Measurements from ENCODE around the gene TRIM17.
"Not testable (repeated sequence)": the region's sequence is repeated elsewhere in the genome, so short reads cannot be mapped to it uniquely, and the experiment has no call there.

Gene TRIM17

GRCh38 chr1:228448372-228448771, 31.7 kb upstream of the TRIM17 start:
- no peak for DNase-seq

GRCh38 chr1:228446852-228447251, 30.2 kb upstream of the TRIM17 start:
- DNase-seq, result no peak

GRCh38 chr1:228445843-228446650, 29.4 kb upstream of the TRIM17 start:
- DNase-seq, result peak; percentile 20

DNA sequence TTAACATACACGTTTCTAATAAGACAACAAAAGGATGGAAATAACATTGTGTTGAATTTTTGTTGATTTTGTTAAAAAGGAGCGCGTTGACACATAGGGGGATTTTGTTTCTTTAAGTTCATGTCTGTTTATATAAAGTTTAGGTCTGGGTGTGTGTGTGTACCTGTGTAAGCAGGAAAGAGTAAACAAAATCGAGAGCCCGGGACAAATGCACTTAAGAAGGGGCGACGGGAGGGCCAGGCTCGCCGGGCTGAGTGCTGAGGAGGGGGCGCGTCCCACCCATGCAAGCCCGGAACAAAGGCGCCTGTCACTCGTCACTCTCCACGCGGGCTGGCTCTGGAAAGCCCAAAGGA, 28.8 kb upstream of the TRIM17 start:
- no peak for DNase-seq

DNA sequence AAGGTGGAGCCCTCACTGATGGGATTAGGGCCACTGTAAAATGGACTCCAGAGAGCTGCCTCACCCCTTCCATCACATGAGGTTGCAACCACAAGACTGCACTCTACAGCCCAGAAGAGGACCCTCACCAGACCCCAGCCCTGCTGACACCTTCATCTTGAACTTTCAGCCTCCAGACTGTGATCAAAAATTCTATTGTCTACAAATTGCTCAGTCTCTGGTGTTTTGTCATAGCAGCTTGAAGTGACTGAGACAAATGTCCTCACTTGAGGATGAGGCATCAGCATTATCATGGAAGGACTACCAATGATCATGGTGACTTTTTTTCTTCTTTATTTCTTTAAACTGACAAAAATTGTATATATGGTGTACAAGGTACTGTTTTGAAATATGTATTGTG, 26.7 kb upstream of the TRIM17 start:
- no peak for DNase-seq

GRCh38 chr1:228440761-228441500, 24.3 kb upstream of the TRIM17 start:
- no peak for DNase-seq

DNA sequence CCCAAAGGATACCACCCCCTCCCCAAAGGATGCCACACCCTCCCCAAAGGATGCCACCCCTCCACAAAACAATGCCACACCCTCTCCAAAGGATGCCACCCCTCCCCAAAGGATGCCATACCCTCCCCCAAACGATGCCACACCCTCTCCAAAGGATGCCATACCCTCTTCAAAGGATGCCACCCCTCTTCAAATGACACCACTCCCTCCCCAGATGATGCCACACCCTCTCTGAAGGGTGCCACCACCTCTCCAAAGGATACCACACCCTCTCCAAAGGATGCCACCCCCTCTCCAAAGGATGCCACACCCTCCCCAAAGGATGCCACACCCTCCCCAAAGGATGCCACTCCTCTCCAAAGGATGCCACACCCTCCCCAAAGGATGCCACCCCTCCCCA, 21.6 kb upstream of the TRIM17 start:
- no peak for DNase-seq

DNA sequence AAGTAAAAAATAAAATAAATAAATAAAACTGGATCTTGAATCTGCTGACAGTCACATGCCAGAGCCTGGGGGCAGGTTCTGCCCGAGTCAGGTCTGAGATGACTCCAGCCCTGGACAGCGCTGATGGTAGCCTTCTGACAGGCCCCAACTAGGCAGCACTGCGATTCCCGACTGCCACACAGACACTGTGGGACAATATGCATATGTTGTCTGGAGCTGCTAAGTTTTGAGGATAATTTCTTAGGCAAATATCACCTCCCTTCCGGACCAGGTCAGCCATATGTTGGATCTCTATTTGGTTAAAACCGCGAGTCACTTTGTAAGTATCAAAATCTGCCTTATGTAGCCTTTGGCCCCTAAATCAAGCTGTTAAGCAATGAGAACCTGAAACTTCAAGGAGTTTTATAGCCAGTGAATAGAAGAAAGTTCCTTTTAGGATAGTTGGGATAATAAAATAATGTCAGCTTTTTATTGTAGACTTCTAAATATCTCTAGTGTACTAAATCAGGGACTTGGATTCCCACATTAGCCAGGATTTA, 20.8 kb upstream of the TRIM17 start:
- no peak for DNase-seq

GRCh38 chr1:228434689-228435088, 18.0 kb upstream of the TRIM17 start:
- no peak for DNase-seq

- DNase-seq, result not testable (repeated sequence)
Observed at GRCh38 chr1:228433337-228434053, 16.8 kb upstream of the TRIM17 start.

GRCh38 chr1:228430243-228430642, 13.6 kb upstream of the TRIM17 start:
- DNase-seq, result no peak

GRCh38 chr1:228429698-228430097, 13.0 kb upstream of the TRIM17 start:
- no peak for DNase-seq

GRCh38 chr1:228429007-228429406, 12.3 kb upstream of the TRIM17 start:
- DNase-seq, result no peak

DNA sequence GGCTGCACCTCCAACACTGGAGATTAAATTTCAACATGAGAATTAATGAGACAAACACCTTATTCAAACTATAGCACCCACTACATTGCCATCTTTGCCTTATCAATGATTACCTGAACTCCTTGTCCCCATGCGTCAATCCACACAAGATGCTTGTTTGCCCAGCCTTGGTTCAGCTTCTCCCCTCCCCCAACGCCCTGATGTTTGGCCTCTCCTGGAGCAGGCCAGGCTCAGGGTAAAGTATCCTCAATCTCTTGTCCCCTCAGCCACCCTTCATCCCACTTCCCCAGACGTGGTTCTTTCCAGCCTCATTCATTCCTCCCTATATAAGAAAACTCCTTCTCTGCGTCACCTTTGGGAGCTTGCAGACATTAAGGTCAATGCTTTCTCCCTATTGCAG, 11.8 kb upstream of the TRIM17 start:
- DNase-seq, result no peak

- no peak for DNase-seq
Observed at GRCh38 chr1:228426518-228427175, 10.0 kb upstream of the TRIM17 start.

GRCh38 chr1:228424685-228425660, 8.3 kb upstream of the TRIM17 start:
- DNase-seq, result no peak

- DNase-seq, result no peak
Observed at GRCh38 chr1:228423404-228424053, 6.9 kb upstream of the TRIM17 start.

DNA sequence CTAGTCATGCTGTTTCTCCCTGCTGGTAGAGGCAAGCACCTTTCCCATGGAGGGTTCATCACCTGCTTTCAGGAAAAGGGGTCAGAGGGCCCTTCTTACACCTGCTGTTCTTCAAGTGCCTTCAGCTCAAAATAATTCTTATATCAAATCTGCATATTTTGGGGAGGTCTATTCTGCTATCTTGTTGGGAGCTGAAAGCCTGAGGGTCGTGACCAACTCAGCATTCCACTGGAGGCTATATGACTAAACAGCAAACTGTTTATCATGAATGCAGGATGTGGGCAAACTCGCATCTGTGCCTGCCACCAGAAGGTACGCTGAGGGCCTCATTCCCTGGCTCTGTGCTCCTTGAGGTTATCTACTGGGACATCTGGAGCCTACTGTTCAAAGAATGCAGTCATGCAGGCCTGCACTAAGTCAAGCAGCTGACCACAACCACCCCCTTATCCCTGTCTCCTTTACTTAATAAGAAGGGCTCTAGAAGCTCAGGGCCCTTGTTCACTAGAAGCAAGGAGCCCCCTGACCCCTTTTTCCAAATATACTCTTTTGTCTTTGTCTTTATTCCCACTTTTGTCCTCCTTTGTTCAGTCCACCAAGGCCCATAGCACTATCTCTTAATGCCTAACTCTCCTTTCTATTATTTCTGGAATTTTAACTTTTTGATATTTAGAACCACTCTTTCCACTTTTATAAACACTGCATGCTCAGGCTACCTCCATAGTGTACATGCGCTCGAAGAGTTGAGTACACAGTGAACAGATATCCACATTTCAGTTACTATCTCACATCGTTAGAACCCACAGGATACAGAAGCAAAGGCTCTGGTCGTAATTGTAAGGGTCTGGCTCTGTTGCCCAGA, 4.5 kb upstream of the TRIM17 start:
- no peak for DNase-seq

DNA sequence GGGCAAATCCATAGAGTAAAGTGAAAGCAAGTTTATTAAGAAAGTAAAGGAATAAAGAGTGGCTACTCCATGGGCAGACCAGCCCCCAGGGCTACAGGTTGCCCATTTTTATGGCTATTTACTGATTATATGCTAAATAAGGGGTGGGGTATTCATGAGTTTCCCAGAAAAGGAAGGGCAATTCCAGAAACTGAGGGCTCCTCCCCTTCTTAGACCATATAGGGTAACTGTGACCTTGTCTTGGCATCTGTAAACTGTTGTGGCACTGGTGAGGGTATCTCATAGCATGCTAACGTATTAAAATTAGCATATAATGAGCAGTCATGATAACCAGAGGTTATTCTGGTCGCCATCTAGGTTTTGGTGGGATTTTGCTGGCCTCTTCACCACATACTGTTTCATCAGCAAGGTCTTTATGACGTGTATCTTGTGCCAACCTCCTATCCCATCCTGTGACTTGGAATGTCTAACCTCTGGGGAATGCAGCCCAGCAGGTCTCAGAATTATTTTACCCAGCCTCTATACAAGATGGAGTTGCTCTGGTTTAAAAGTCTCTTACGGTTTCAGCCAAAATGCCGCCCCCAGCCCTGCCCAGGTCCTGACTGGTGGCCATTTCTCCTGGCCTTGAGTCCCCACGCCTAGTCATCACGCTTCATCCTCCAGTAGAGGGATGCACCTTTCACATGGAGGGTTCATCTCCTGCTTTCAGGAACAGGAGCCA, 982 bp upstream of the TRIM17 start:
- DNase-seq, result peak; percentile 8

Data from fibroblast of upper back skin (primary cell).